ENCODE data around the gene CREB5. TPM values are rescaled to one million over a fixed set of nuclear protein-coding genes. Genes with fewer than 3 reads are reported as not detected.

The CREB5 gene
- total RNA-seq, 1 donor from 2014 or later: 25.7 TPM

DNA sequence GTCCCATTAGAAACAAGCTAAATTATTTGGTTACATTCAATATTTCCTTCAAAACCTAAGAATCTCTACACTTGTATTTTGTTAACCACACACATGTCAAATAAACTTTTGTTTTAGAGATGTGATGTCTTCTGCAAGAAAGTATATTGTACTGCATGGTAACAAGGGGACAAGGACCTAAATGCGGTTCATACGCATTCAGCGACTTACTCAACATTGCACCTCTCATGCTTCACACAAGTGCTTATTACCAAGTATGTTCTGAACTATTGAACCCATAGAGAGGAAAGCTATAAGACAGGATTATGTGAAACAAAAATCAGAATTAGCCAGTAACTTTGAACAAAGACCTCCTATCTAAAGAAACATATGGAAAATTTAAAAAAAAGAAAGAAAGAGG lies 68.3 kb downstream of the CREB5 start:
- H3K4me3 ChIP-seq (ENCODE audit: low read depth, low read length): no peak overlapping the region
- DNase-seq (ENCODE audit: low read depth): no peak
- TF ChIP-seq, protein P1, sequence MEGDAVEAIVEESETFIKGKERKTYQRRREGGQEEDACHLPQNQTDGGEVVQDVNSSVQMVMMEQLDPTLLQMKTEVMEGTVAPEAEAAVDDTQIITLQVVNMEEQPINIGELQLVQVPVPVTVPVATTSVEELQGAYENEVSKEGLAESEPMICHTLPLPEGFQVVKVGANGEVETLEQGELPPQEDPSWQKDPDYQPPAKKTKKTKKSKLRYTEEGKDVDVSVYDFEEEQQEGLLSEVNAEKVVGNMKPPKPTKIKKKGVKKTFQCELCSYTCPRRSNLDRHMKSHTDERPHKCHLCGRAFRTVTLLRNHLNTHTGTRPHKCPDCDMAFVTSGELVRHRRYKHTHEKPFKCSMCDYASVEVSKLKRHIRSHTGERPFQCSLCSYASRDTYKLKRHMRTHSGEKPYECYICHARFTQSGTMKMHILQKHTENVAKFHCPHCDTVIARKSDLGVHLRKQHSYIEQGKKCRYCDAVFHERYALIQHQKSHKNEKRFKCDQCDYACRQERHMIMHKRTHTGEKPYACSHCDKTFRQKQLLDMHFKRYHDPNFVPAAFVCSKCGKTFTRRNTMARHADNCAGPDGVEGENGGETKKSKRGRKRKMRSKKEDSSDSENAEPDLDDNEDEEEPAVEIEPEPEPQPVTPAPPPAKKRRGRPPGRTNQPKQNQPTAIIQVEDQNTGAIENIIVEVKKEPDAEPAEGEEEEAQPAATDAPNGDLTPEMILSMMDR (conservative IDR thresholded peaks at IDR 0.05; ENCODE audit: low read depth, low read length): no peak

DNA sequence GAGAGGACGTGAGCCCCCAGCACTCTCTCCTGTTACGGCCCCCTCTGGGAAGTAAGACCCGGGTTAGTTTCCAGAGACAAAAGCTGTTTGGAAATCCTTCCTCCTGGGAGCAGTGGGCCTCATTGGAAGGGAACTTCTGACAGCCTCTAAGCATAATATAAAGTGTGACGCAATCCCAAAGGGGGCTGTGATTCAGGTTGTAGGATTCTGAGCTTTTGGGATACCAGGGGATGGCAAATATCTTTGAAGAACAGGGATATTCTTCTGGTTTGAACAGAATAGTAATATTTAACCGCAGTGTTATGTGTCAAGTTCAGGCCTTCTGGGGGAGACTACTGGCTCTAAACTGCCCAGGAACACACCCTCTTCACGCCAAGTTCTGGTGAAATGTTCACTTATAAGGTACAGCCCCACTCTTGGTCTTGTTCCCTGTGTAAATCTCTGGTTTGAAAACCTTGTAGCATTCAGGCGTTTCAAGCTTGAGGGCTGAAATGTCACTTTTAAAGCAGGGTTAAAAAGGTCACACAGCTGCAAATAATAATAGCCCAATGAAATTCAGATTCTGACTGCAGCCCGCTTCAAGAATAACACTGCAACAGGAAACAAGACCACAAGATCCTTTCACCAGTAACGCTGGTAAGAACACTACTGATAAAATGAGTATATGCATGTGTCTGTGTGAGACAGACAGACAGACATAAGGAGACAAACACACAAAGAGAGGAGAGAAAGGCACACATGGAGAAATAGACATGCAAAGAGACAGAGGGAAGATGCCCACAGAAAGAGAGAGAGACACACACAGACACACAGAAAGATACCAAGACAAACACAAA lies 69.0 kb downstream of the CREB5 start:
- TF ChIP-seq, protein P1 (conservative IDR thresholded peaks at IDR 0.05; ENCODE audit: low read depth, low read length): no peak
- DNase-seq (ENCODE audit: low read depth): no peak
- H3K4me3 ChIP-seq (ENCODE audit: low read depth, low read length): no peak overlapping the region

DNA sequence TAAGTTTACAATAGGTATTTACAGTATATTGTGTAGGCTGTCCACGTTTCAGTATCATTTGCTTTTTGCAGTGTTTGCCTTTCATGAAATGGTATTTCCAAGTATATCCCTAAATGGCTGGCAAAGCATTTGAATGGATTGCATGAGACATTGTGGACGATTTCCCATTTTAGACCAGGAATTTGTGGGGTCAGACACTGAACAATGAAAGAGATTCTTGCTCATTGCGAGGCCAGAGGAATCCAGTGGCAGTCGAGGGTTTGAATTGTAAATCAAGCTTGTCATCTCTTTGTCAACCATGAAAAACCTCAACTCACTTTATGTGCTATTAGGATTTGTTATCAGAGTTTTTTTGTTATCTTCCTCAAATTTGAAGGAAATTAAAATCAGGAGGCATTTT lies 70.8 kb downstream of the CREB5 start:
- H3K4me3 ChIP-seq (ENCODE audit: low read depth, low read length): no peak overlapping the region
- TF ChIP-seq, protein P1 (conservative IDR thresholded peaks at IDR 0.05; ENCODE audit: low read depth, low read length): no peak
- DNase-seq (ENCODE audit: low read depth): no peak

DNA sequence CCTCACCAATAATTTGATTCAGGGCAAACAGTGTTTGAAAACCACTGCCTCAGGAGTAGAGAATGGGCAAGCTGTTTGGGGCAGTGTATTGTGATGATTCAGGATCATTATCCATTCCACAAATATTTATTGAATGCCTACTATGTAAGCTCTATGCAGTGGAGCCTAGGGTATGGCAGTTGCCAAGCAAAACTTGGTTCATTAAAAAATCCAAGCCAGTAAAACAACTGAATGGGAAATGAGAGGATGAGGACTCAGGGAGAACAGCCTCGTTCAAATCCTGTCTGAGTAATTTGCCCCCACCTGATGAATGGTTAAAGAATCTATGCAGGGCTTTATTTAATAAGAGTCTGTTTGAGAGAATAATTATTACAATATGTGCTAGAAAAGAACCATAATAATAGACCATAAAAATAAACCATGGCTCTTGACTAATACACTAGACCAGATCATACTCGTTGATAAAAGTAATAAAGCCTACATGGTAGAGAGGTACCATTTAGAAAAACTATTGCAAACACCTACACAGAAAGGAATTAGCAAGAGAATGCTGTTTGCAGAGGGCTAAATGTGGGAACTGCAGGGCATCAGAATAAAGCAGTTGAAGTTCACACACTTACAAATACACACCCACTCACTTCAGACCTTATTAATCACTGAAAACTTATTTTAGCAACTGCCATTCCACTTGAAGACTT lies 71.7 kb downstream of the CREB5 start:
- DNase-seq (ENCODE audit: low read depth): peak; percentile 58
- TF ChIP-seq, protein P1 (conservative IDR thresholded peaks at IDR 0.05; ENCODE audit: low read depth, low read length): no peak
- no peak overlapping the region for H3K4me3 ChIP-seq (ENCODE audit: low read depth, low read length)

DNA sequence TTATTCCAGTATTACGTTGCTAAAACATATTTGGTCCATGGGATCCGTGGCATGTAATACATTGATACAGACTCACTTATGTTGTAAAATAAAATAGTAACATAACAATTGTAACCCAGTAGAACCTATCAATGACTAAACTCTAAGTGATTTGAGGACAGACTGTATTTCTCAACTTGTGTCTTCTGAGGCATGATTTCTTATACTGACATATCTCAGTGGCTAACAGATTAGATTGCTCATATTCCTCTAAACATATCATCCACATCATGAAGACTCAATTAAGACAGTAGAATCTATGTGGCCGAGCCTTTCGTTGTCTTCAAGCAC lies 72.3 kb downstream of the CREB5 start:
- TF ChIP-seq, protein P1 (conservative IDR thresholded peaks at IDR 0.05; ENCODE audit: low read depth, low read length): no peak
- H3K4me3 ChIP-seq (ENCODE audit: low read depth, low read length): no peak overlapping the region
- DNase-seq (ENCODE audit: low read depth): no peak

DNA sequence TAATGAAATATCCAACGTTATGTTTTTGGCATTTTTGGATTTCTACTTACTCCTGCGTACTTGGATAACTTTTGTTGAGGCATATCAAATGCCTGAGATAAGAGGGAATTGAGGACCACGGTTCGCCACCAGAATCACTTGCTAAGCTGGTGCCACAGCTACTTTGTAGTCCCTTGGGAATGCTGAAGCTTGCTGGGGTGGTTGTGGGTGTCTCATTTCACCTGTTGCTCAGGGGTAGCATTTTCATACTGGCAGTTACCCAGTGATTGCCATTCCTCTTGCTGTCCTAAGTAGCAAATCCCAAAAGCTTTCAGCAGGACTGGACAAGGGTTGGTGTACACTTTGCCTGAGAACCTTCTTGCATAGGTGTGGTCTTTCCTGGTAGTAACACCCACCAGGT lies 75.2 kb downstream of the CREB5 start:
- no peak overlapping the region for H3K4me3 ChIP-seq (ENCODE audit: low read depth, low read length)
- DNase-seq (ENCODE audit: low read depth): no peak
- TF ChIP-seq, protein P1 (conservative IDR thresholded peaks at IDR 0.05; ENCODE audit: low read depth, low read length): no peak
